Cerebellar cortex (tissue), 1 donor: ENCODE measurements around the gene ZNF516.

Source experiments
- DNase-seq: peaks from one replicate; pipeline ENCODE4 v3.0.0-alpha.2; 2015; ENCODE audit warnings: low spot score

Gene ZNF516

DNA sequence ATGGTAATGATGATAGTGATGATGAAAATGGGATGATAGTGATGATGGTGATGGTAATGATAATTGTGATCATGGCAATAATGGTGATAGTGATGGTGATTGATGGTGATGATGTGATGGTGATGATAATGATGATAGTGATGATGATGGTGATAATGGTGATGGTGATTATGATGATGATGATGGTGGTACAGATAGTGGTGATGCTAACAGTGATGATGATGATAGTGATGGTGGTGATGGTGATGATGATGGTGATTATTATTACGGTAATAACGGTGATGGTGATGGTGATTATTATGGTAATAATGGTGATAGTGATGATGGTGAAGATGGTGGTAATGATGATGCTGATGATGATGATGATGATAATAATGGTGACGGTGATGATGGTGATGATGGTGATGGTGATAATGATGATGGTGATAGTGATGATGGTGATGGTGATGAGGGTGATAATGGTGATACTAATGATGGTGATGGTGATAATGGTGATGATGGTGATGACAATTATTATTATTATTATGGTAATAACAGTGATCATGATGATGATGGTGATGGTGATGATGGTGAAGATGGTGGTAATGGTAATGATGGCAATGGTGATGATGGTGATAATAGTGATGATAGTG, 151.0 kb downstream of the ZNF516 start:
- no peak for DNase-seq

DNA sequence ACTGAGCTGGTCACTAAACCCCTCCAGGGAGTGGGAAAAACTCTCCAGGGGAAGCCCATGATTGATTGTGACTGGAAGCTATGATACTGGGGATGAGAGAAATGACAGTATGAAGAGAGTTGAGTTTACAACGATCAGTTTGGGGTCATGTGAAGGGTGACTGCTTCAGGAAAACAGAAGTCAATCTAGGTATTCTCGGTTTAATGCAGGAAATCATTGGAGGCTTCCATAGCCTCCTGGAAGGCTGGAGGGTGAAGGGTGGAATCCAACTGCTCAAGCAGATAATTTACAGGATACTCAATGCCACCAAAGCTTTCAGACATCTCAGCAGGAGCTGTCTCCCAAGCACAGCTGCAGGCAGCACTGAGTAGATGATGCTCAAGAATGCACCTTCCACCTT, 154.6 kb downstream of the ZNF516 start:
- no peak for DNase-seq

DNA sequence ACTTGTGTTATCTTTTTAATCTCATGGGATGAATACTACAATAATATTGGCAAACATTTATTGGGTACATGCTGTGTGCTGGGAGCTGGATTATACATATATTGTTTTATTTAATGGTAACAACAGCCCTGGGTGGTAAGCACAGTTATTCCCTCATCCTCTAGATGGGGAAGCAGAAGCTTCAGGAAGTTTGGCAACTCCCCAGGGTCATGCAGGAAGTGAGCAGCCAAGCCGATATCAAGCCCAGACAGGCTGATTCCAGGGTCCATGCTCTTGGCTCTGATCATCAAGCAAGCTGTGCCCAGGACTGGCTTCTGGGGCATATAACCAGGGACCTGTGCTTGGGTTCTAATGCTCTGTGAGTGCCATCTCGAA, 155.8 kb downstream of the ZNF516 start:
- no peak for DNase-seq

DNA sequence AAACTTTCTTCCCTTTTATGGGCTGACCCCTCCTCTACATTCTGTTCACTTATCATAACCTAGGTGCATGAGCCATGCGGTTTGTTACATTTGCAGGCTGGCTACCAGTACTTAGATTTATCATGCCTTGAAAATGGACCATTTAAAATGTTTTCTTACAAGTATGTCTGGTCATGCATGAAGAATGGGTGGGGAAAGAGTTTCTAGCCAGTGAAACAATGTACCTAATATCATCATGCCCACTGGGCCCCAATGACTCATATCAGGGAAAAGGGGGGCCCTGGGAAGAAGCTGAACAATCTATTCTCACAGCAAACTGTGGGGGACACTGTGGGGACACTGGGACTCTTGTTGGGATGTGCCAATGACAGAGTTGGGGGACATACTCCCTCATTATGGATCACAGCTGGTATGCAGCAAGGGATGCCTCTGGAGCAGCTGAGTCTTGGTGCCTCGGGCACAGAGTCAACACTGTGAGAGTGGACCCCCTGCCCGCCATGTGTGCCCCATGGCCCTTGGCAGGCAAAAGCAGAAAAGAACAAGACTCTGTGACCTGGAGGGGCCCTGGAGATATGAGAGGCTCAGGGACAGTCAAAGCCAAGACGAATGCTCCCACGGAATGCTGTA, 156.3 kb downstream of the ZNF516 start:
- DNase-seq = no peak

DNA sequence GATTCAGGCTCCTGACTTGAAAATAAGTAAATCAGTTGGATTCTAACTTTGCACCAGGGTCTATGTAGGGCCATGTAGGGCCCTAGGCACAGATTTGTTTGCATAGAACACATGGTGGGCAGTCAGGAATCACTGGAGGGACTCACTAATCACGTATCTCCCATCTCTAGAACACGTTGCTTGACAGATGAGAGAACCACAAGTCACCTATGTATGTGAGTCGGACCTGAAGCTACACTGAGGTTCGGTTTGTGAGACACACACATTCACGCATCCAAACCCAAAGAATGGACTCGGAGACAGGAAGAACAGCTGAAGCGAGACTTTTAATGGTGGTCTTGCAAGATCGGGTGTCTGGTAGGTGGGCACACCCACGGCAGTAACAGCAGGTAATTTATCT, 157.0 kb downstream of the ZNF516 start:
- DNase-seq = no peak

DNA sequence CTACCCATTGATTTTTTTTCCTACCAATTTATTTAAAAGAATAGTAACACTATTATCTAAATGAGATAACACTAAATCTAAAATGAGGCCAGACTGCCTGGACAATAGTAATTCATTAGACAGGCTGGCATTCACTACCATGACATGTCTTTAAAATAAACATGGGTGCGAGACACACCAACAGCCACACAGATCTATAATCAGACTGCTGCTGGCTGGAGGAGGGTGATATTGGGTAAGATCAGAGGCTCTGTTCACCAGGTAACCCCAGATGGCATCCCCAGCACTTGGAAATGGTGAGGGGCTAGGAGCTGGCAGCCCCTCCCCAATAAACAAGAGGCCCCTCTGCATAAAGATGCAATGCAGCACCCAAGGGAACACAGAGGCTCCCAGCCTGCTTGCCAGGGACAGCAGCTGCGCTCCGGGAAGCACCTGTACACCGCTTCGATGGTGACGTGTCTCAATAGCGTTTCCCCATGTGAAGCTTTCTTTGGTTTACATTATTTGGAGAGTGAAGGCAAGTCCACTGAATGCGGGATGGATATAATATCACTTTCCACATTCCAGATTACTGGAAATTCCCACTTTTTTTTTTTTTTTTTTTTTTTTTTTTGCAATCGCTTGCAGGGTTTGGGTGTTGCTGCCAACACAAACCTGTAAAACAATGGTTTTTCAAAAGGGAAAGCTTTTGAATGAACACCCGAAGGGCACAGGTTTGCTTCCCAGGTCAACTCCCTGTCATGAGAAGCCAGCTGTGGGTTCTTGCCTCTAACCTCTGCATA, 159.0 kb downstream of the ZNF516 start:
- DNase-seq = no peak

DNA sequence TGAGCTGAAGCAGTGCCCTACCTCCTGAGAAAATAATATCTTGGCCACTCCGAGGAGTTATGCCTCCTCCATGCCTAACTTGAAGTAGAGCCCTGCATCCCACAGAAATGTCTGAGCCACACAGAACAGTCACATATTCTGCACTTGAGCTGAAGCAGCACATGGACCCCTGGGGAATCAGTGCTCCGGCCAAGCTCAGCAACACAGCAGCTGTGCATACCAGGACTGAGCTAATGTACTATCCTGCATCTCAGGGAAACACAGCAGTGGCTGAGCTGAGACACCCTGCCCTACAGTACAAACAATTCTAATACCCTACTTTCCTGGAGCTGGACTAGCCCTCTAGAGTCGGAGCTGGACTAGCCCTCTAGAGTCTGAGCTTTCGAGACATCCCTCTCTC, 166.9 kb downstream of the ZNF516 start:
- no peak for DNase-seq

DNA sequence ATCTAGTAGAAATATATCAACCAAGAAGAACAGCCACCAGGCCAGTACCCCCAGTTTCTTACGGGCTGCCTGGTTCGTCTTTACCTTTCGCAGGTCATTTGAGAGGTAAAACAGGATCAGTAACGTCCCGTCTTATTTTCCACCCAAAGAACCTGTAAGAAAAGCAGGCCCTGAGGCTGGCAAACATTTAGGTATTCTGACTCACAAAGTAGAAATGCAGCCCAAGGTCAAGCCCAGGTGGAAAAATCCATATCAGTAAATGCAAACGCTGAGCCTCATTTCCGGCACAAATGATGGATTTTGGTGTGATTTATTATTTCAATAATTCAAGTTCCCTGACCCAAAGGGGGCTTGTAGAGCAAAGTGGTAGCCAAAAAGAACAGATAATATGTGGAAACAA, 171.2 kb downstream of the ZNF516 start:
- no peak for DNase-seq

DNA sequence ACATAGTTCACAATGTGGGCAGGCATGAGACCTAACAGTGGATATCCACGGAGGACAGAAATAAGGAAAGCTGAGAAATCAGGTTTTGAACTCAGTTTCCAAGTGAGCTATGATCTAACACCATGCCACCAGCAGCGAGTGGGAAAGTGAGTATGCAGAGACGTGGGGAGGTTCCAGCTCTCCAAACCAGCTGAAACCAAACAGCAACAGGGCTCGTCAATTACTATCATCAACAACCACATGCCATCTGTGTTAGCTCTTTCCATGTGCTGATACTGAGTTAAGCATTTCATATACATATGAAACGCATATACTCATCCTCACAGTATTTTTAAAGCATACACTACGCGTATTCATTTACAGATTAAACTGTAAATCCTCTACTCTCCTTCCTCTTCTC, 172.4 kb downstream of the ZNF516 start:
- no peak for DNase-seq

DNA sequence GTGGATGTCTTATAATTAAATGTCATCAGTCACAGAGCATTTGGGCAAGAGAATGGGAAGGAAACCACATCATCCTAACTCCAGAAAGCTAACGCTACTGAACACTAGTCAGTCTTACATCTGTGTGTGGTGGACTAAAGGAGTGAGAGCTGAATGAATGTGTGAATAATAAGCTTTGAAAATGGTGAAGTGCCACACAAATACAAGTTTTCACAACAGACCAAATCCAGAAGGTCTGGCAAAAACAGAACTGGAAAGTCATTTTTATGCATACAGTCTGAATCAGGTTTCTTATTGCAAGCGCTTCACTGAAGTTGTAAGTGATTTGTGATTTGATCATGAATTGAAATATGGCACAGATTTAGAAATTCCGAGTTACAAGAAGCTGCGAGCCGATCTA, 175.7 kb downstream of the ZNF516 start:
- no peak for DNase-seq

DNA sequence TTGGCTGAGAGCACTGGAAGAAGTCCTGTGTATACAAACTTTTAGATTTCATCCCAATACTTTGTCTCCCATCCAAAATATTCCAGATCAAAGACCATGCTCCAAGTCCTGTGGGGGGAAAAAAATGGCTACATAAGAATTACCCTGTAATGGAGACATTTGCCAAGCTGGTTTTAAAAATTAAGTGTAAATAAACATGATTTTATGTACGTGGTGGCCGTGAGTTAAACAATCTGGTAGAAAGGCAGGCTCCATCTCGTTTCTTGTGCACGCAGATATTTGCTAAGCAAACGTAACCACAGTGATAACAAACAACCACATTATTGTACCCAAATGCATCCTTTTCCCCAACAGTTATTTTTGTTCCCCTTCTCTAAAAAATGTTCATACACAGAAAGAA, 176.4 kb downstream of the ZNF516 start:
- DNase-seq = no peak

DNA sequence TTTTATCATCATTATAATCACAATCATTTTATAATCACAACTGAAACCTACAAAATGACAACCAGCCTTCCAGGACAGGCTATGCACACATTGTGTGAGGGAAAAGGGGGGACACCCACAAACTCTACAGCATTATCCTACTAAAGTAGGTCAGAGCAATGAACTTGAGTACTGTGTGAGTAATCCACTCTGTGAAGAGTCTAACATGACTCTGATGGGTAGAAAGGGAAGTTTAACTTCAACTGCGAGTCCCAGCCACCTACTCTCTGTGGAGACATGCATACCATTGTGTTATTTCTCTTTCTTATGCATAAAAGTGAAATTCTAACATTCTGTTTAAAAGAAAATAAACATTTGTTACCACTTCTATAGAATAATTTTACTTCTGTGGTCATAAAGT, 177.9 kb downstream of the ZNF516 start:
- DNase-seq = no peak

DNA sequence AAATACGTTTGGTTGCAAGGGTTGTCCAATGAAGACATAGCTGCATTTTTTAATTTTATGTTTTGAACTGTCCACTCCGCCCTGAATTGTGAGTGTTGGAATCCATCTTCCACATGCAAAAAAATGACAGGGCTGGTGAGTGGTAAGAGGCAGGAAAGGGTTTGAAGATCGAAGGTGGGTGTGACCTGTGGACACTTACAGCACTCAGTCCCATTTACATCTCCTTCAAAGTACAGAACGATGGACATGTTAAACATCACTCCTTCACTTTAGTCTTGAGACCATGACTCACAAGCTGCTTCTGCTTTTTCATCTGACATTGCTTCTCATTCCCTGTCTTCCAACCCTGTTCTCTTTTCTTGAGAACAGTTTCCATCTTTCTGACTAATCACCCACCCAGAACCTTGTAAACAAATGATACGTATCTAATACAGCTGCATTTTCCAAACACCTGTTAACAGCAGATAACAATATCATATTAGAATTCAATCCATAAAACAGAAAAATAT, 179.3 kb downstream of the ZNF516 start:
- no peak for DNase-seq

DNA sequence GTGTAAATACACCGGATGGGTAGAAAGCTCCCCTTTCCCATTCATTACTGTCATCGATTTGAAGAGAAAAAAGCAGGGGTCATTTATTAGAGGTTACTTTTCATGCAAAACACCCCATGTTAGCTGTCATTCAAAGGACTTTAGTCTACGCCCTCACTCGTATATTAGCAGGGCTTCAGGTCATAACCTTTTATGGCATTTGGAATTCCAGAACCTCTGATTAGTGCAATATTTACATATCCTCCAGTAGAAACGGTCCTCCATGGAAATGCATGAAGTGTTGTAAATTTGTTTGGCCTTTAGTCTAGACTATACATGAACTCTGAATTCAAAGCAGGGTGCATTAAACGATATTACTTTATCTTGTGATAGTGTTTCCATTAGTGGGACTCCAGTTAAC, 180.5 kb downstream of the ZNF516 start:
- no peak for DNase-seq

DNA sequence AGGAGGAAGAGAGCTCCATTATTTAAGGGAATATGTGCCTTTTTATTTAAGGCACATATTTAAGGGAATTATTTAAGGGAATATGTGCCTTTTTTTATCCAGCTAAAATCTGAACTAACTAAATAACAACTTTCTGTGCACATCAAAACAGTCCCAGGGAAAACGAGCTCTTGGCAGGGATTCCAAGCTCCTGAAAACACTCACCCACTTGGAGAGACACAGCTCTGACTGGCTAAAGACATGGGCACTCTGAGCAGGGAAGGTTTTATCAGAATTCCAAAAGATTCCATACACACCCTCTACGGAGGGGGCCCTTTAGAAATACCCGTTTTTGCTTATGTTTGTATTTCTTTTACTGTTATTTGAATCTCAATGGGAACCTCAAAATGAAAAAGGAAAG, 181.0 kb downstream of the ZNF516 start:
- no peak for DNase-seq
